ENCODE measurements around the gene VAV1. TPM values are rescaled to one million over a fixed set of nuclear protein-coding genes. Genes with fewer than 3 reads are reported as not detected.
"Not testable (repeated sequence)": the region's sequence is repeated elsewhere in the genome, so short reads cannot be mapped to it uniquely, and the experiment has no call there.

The VAV1 gene
- total and polyA plus RNA-seq, 2 of the 13 experiments (the other 11 are each of a cell fraction or from before 2014, with no cell fraction given) = not detected

GRCh38 chr19:6762253-6762797, 10.2 kb upstream of the VAV1 start:
- CTCF ChIA-PET (ENCODE audit: low intra/inter-chr PET ratio, low total read pairs); FAIRE-seq; H3K36me3 ChIP-seq (replicated peaks in 1 of 2; ENCODE audit: control insufficient read depth in 1 of 2, insufficient read depth in 2 of 2, low read length in 2 of 2); H3K4me3 ChIP-seq (replicated peaks in 1 of 3; ENCODE audit: insufficient read depth in 1 of 3, low read depth in 2 of 3, low read length in 3 of 3); intact Hi-C loops (cut with micrococcal nuclease; ENCODE audit: unreplicated experiment); H2AFZ ChIP-seq (ENCODE audit: low read length); H3K79me2 ChIP-seq (ENCODE audit: insufficient read depth, low read length); BruUV-seq (replicated peaks); H3K9me3 ChIP-seq (ENCODE audit: low read length); H4K20me1 ChIP-seq (ENCODE audit: insufficient read depth, low read length); ATAC-seq; in situ Hi-C loops (cut with HindIII; ENCODE audit: extremely low pct_ligation_motif_present, low pct_unique_long_range_greater_than_20kb); H3K27me3 ChIP-seq (ENCODE audit: control insufficient read depth in 1 of 2, insufficient read depth in 2 of 2, low read length in 2 of 2); H3K4me2 ChIP-seq (ENCODE audit: low read depth, low read length); H3K27ac ChIP-seq (ENCODE audit: extremely low read length, insufficient read depth, low read length); H3K9ac ChIP-seq (ENCODE audit: insufficient read depth, low read depth, low read length); TF ChIP-seq NR2F6 (IDR thresholded peaks at IDR 0.05): not testable (repeated sequence)
- DNase-seq (ENCODE audit: low spot score) = peak; percentile 31
- POLR2A ChIA-PET = interaction anchor here (1.9 kb wide), 1 partner anchor 10 kb away, joined by 8 read pairs; no protein-coding TSS in a partner anchor
- 48% methylated on average over 8 of the region's 8 CpGs for WGBS (ENCODE audit: low lambda C conversion rate)
- peaks cover 32% of the 10 kb centered on the region for H3K4me1 ChIP-seq (ENCODE audit: insufficient read depth, low read length)
- TF ChIP-seq ZNF770 (CRISPR knock-in tag; IDR thresholded peaks at IDR 0.05) (peak; percentile 94), CEBPB (IDR thresholded peaks at IDR 0.05; ENCODE audit: borderline replicate concordance, low read depth, low read length) (peak; percentile 7; the same call in 1 of the 2 replicates), ZNF263 (CRISPR knock-in tag; IDR thresholded peaks at IDR 0.05) (peak; percentile 83), FOSL2 (CRISPR knock-in tag; IDR thresholded peaks at IDR 0.05) (peak; percentile 85), NR2F1 (CRISPR knock-in tag; IDR thresholded peaks at IDR 0.05) (0 out of 4 replicates have a peak, but pooled peaks of 1 of the 2 experiments have one; percentile 31), ZMYM3 (CRISPR knock-in tag; IDR thresholded peaks at IDR 0.05) (peak; percentile 50; the same call in 1 of the 2 replicates), ZNF362 (CRISPR knock-in tag; IDR thresholded peaks at IDR 0.05; ENCODE audit: borderline replicate concordance) (peak; percentile 63; the same call in 1 of the 2 replicates), NR2F6 (CRISPR knock-in tag; IDR thresholded peaks at IDR 0.05) (peak; percentile 41; the same call in 1 of the 2 replicates)
